Activated T-cell treated with anti-CD3 and anti-CD28 coated beads for 1 hour (primary cell): Measurements from ENCODE around the gene NDST1.
A peak's percentile ranks its signal among the peaks of the same experiment; 100 is the strongest.

Experiments
- DNase-seq: peaks from one replicate; pipeline ENCODE4 v3.0.0-alpha.2; 2020; ENCODE audit warnings: low read depth

Gene NDST1

DNA sequence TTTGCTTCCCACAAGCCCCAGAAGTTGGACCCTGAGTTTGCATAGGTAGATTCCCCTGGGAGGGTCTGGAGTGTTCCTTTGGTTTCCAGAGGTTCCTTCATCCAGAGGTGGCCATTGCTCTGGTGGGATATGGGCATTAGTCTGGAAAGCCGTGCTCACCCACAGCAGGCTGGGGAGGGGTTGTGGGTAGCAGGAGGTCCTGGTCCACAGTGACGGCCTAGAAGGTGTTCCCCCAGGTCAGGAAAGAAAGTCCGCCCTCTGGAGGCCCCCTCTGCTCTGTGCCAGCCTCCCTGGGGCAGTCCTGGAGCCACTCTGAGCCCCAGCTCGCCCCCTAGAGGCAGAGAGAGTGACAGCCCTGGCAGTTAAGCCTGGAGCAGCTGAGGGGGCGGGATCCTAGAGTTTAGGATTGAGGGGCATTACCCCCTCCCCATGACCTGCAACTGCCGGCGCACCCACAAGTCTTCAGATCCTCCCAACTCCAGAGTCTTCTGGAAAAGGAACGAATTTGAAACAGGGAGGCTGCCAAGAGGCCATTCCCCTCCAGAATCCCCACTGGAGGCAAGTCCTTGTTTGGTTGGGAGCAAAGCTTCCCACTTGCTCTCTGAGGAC, 36.8 kb downstream of the NDST1 start:
- peak; percentile 41 for DNase-seq

DNA sequence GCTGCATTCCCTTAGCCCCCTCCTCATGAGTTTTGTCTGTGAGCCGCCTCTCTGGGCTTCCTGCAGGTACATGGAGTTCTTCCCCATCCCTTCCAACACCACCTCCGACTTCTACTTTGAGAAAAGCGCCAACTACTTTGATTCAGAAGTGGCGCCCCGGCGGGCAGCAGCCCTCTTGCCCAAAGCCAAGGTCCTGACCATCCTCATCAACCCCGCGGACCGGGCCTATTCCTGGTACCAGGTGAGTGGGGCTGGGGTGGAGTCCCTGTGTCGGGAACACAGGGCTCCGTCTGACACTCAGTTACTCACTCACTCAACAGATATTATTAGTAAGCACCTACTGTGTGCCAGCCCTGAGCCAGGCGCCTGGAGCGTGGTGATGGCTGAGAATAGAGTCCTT, 37.3 kb downstream of the NDST1 start:
- no peak for DNase-seq

DNA sequence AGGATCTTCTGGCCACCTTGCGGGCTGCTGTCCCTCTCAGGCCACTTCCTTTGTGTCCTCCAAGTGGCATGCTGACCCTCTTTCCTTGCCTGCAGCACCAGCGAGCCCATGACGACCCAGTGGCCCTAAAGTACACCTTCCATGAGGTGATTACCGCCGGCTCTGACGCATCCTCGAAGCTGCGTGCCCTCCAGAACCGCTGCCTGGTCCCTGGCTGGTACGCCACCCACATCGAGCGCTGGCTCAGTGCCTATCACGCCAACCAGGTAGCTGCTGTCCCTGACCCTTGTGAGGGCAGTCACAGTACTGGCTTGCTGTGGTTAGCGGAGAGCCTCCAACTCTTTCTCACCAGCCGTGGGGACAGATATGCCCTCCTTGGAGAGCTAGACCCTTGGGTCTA, 40.2 kb downstream of the NDST1 start:
- DNase-seq = no peak

DNA sequence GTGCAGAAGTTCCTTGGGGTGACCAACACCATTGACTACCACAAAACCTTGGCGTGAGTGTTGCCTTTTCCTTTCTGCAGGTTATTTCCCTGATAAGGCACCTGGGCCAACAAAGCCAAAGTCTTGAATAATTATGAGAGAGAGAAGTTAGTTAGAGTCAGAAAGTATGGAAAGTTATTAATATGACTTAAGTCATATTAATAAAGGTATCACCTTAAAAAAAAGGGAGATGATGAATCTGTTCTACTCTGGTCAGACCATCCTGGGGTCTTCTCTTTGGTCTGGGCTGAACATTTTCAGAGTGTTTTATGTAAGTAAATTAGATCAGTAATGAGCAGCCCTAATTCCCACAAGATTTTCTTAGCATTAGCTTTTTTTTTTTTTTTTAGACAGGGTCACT, 41.8 kb downstream of the NDST1 start:
- no peak for DNase-seq

- DNase-seq = no peak
These were observed 42.4 kb downstream of the NDST1 start for GRCh38 chr5:150550286-150550685.

DNA sequence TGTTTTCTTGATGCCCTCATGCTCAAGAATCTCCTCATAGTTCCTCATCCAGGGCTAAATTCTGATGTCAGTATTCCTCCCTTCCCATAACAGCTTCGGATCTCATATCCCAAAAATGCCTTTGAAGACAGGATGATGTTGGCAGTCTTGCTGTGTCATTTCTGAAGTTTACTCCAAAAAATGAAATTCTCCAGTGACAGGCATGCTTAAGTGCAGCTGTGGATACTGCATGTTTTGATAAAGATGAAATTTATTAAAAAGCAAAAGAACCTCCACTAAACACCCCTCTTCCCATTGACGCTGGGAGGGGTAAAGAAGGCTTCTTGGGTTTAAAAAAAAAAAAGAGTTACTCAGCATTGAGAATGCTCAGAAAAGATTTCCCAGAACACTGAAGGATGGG, 43.1 kb downstream of the NDST1 start:
- no peak for DNase-seq

GRCh38 chr5:150553402-150553801, 45.5 kb downstream of the NDST1 start:
- no peak for DNase-seq

GRCh38 chr5:150553911-150554310, 46.0 kb downstream of the NDST1 start:
- no peak for DNase-seq

DNA sequence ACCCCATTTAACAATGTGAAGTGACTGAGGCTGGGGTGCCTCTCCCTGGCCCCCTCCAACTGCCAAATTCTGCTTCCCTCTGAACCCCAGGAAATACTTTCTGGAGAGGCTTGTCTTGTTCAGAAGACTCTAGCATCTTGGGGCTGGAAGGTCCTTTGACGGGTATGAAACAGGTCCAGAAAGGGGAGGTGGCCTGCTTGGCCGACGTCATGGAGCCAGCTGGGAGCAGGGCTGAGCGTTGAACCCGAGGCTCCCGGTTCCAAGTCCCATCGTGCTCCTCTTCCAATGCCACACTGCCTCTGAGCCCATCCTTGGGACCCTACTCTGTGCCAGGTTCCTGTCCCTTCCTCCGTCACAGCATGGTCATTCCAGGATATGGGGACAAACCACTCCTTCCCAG, 46.9 kb downstream of the NDST1 start:
- DNase-seq = no peak

GRCh38 chr5:150556106-150556505, 48.2 kb downstream of the NDST1 start:
- no peak for DNase-seq

GRCh38 chr5:150556859-150557508, 49.1 kb downstream of the NDST1 start:
- DNase-seq = no peak

- no peak for DNase-seq
These were observed 49.6 kb downstream of the NDST1 start for GRCh38 chr5:150557509-150557872.

GRCh38 chr5:150558088-150558621, 50.2 kb downstream of the NDST1 start:
- DNase-seq = no peak

GRCh38 chr5:150559088-150559487, 51.2 kb downstream of the NDST1 start:
- no peak for DNase-seq

GRCh38 chr5:150559701-150560100, 51.8 kb downstream of the NDST1 start:
- DNase-seq = no peak

DNA sequence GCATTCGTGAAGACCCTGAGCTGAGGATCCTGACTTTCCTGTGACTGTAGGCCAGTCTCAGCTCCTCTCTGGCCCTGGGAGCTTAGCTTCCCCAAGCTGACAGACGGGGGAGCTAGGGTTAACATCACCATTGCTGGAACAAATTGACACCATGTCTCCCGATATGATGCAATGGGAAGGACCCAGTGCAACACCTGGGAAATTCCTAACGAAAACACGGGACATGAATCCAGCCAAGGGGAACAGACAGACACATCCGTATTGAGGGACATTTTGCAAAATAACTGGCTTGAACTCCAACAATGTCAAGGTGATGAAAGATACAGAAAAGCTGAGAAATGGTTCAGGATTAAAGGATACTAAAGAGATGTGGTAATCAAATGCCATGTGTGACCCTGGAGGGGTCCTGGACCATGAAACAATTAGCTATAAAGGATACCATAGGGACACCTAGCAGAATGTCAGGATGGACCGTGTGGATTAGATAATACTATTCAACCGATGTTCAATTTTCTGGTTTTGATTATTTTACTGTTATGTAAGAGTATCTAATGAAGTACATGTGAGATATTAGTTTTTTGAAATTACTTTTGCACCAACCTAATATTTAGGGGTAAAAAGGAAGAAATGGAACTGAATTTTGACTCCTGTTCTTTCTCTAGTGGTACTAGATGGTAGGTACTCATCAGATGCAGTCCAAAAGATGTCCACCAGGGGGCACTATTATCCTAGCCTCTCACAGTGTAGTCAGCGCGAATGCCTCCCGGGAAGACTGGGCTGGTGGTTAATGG, 52.7 kb downstream of the NDST1 start:
- DNase-seq = peak; percentile 85

DNA sequence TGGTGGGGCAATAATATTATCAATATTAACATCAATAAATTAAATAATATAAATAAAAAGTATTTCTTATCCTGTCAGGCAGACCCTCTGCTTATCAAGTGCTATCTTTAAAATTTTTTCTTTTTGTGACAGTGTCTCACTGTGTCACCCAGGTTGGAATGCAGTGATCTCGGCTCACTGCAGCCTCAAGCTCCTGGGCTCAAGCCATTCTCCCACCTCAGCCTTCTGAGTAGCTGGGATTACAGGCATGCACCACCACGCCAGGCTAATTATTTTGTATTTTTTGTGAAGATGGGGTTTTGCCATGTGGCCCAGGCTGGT, 53.2 kb downstream of the NDST1 start:
- no peak for DNase-seq

- DNase-seq = no peak
These were observed 53.8 kb downstream of the NDST1 start for GRCh38 chr5:150561571-150562275.

DNA sequence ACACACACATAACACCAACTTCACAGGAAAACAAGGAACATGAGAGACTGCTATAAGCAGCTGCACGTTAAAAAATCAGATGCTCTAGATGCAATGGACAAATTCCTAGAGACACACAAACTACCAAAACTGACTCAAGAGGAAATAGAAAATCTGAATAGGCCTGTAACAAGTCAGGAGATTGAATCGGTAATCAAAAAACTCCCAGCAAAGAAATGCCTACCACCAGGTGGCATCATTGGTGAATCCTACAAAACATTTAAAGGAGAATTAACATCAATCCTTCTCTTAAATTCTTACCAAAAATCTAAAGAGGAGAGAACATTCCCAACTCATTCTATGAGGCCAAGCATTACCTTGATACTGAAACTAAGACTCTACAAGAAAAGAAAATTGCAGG, 54.9 kb downstream of the NDST1 start:
- no peak for DNase-seq

DNA sequence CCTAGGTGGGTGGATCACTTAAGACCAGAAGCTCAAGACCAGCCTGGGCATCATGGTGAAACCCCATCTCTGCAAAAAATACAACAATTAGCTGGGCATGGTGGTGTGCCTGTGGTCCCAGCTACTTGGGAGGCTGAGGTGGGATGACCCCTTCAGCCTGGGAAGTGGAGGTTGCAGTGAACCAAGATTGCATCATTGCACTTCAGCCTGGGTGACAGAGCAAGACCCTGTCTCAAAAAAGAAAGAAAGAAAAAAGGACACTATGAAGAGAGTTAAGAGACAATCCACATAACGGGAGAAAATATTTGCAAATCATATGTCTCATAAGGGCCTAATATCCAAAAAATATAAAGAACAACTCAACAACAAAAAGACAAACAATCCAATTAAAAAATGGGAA, 57.9 kb downstream of the NDST1 start:
- DNase-seq = no peak

- no peak for DNase-seq
These were observed 59.2 kb downstream of the NDST1 start for GRCh38 chr5:150567031-150567717.

- no peak for DNase-seq
These were observed 60.7 kb downstream of the NDST1 start for GRCh38 chr5:150568663-150569062.
